Adipocyte (in vitro differentiated cells): Measurements from ENCODE around the gene ANO9.

Experiments
- DNase-seq: peaks from one replicate; pipeline ENCODE4 v3.0.0-alpha.2; 2015; ENCODE audit warnings: low read depth
- H3K27me3 ChIP-seq: replicated peaks from 2 replicates; pipeline ENCODE4 v1.7.0; 2013; ENCODE audit warnings: mild to moderate bottlenecking, low read length, moderate library complexity; ENCODE audit not compliant: control insufficient read depth, insufficient read depth
- H3K36me3 ChIP-seq: 2 replicates; pipeline ENCODE4 v1.7.0; 2013; ENCODE audit warnings: low read length, mild to moderate bottlenecking, moderate library complexity; ENCODE audit not compliant: control insufficient read depth, insufficient read depth, severe bottlenecking
- H3K4me1 ChIP-seq: 2 replicates; pipeline ENCODE4 v1.7.0; 2013; ENCODE audit warnings: mild to moderate bottlenecking, low read length, moderate library complexity; ENCODE audit not compliant: control insufficient read depth, insufficient read depth
- H3K4me3 ChIP-seq: 2 replicates; pipeline ENCODE4 v1.7.0; 2013; ENCODE audit warnings: mild to moderate bottlenecking, low read length, moderate library complexity
- H3K9ac ChIP-seq: 2 replicates; pipeline ENCODE4 v1.7.0; 2013; ENCODE audit warnings: mild to moderate bottlenecking, low read length, moderate library complexity
- H3K9me3 ChIP-seq: 2 replicates; pipeline ENCODE4 v1.7.0; 2013; ENCODE audit warnings: mild to moderate bottlenecking, low read length, moderate library complexity; ENCODE audit not compliant: control insufficient read depth

Gene ANO9

DNA sequence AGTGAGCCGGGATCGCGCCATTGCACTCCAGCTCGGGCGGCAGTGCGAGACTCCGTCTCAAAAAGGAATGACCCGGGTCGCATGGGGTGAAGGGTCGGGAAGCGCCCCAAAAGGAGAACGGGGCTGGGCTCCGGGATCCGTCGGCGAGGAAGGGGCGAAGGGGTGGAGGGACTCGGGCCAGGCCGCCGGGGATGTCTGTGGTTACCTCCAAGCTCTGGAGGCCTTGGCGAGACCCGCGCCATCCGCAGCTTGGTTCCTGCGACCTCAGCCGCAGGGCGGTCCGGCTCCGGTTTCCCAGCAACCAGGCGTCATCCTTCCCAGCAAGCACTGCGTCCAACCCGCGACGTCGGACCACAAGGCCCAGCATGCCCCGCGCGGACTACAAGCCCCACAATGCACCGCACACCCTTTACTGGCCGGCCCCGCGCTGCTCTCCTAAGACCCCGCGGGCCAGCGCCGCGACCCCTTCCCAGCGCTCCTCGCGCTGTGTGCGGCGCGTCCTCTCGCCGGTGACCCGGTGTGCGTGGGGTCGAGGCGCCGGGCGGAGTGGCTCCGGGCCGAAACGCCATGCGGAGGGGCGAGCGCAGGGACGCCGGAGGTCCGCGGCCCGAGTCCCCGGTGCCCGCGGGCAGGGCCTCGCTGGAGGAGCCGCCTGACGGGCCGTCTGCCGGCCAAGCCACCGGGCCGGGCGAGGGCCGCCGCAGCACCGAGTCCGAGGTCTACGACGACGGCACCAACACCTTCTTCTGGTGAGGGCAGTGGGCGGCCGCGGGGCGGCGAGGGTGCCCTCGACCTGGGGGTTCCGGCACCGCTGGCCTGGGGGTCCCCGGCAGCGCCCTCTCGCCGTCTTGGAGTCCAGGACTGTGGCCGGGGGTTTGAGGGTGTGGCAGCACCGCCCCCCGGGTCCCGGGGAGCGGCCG, 8.3 kb upstream of the ANO9 start, which contains the start of gene PTDSS2:
Gene PTDSS2 (plus strand): TSS at position 391 of the 920 bp plus-strand sequence. CDS start 177 bp downstream, at position 568.
- peak; percentile 99 for DNase-seq
- Histone ChIP-seq H3K4me3 (peak within 1 kb of the TSS; percentile 89), H3K27me3 (no peaks in the 10 kb centered on the region), H3K4me1 (peaks cover 20% of the 10 kb centered on the region), H3K36me3 (peaks cover 10% of the 10 kb centered on the region), H3K9me3 (no peaks in the 10 kb centered on the region), H3K9ac (peak within 1 kb of the TSS; percentile 95)

- Histone ChIP-seq H3K4me3 (peak overlapping the region; percentile 89), H3K9ac (peak overlapping the region; percentile 95), H3K4me1 (peaks cover 32% of the 10 kb centered on the region), H3K9me3 (no peaks in the 10 kb centered on the region), H3K27me3 (no peaks in the 10 kb centered on the region), H3K36me3 (peaks cover 3% of the 10 kb centered on the region)
- DNase-seq, result peak; percentile 98
These were observed 6.3 kb upstream of the ANO9 start for GRCh38 chr11:447923-448731.

- Histone ChIP-seq H3K4me3 (no peak overlapping the region), H3K4me1 (peaks cover 32% of the 10 kb centered on the region), H3K36me3 (no peaks in the 10 kb centered on the region), H3K9ac (no peak overlapping the region), H3K27me3 (no peaks in the 10 kb centered on the region), H3K9me3 (no peaks in the 10 kb centered on the region)
- DNase-seq, result no peak
These were observed 5.1 kb upstream of the ANO9 start for GRCh38 chr11:446891-447290.

DNA sequence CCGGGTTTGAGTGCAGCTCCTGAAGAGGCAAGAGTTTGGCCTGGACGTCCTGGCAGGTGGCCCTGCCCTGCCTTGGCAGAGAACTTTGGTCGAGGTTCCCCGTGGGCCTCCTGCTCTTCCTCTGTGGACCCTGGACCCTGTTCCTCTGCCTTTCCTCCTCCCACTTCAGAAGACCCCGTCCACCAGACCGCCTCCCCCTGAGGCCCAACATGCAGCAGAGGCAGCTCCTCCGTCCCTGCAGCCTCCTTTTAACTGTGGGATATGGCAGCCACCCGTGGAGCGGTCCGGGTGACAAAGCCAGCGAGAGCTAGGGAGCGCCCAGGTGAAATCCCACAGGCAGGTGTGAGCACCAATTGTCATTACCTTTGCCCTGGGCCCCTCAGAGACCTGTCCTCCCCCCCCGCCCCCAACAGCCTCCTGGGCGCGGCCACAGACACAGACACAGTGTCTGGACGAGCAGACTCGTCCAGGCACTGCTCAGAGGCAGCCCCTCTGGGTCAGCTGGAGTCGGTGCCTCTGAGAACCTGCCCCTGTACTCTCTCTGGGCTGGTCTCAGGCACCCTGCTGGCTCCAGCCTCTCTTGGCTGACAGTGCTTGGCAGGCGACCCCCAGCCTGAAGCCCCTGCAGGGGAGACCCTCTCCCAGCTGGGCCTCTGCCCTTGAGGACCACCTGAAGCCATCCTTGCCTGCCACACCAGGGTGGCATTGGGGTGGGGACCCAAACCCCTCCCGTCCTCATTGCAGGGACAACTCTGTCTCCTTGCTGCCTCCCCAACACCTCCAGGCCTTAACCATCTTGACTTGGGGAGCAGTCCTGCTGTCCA, 4.2 kb upstream of the ANO9 start:
- DNase-seq, result no peak
- no peaks in the 10 kb centered on the region for H3K9me3 ChIP-seq
- no peak overlapping the region for H3K4me3 ChIP-seq
- H3K4me1 ChIP-seq, result peaks cover 24% of the 10 kb centered on the region
- no peaks in the 10 kb centered on the region for H3K36me3 ChIP-seq
- peaks cover 5% of the 10 kb centered on the region for H3K27me3 ChIP-seq
- H3K9ac ChIP-seq, result no peak overlapping the region

GRCh38 chr11:444396-445144, 2.8 kb upstream of the ANO9 start:
- Histone ChIP-seq H3K9ac (peak overlapping the region; percentile 0), H3K36me3 (no peaks in the 10 kb centered on the region), H3K4me1 (peaks cover 24% of the 10 kb centered on the region), H3K4me3 (peak overlapping the region; percentile 2), H3K27me3 (peaks cover 18% of the 10 kb centered on the region), H3K9me3 (no peaks in the 10 kb centered on the region)
- peak; percentile 6 for DNase-seq

DNA sequence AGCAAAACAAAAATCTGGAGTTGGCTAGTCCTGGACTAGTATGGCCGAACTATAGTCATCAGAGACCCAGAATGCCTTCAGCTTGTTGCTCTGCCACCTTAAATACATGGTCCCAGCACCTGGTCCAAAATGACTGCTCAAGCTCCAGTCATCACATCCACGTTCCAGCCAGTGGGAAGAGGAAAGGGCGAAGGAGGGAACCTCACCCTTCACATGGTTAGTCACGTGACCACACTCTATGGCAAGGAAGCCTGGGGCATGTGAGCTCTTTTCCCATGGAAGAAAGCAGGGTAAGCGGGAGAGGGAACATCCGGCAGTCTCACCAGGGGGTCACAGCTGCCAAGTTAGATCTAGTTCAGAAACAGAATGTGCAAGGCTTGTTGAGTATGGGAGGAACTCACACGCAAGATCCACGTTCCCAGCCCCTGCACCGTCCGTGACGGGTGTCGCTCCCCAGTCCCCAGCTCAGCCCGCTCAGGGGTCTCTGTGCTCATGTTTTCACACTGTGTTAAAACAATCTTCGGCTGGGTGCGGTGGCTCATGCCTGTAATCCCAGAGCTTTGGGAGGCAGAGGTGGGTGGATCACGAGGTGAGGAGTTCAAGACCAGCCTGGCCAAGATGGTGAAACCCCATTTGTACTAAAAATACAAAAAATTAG, 1.9 kb upstream of the ANO9 start:
- no peak overlapping the region for H3K4me3 ChIP-seq
- no peak overlapping the region for H3K9ac ChIP-seq
- no peaks in the 10 kb centered on the region for H3K36me3 ChIP-seq
- H3K4me1 ChIP-seq, result peaks cover 16% of the 10 kb centered on the region
- no peak for DNase-seq
- H3K9me3 ChIP-seq, result no peaks in the 10 kb centered on the region
- peaks cover 27% of the 10 kb centered on the region for H3K27me3 ChIP-seq

DNA sequence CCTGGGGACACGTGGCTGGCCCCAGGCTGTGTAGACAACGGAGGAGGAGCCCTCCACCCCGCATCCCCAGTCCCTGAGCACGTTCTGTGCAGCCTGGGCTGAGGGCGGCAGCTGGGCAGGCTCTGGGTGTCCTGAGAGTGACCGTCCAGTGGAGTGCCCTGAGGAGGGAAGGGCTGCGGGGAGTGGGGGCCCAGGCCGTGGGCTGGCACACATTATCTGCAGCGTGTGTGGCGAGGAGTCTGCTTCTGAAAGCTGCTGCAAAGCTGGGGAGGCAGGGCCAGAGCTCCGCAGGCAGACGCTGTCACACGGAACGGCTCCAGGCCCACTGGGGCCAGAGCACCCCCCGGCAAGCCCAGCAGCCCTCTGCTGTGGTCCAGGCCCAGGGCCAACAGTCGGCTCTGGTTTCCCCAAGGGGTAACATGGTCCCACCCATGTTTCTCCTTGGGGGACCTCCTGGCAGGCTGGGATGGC, 835 bp upstream of the ANO9 start:
- no peak overlapping the region for H3K9ac ChIP-seq
- H3K36me3 ChIP-seq, result no peaks in the 10 kb centered on the region
- H3K4me3 ChIP-seq, result no peak overlapping the region
- no peaks in the 10 kb centered on the region for H3K9me3 ChIP-seq
- peaks cover 35% of the 10 kb centered on the region for H3K27me3 ChIP-seq
- DNase-seq, result no peak
- peaks cover 12% of the 10 kb centered on the region for H3K4me1 ChIP-seq

- Histone ChIP-seq H3K4me1 (peaks cover 12% of the 10 kb centered on the region), H3K27me3 (peaks cover 43% of the 10 kb centered on the region), H3K9me3 (no peaks in the 10 kb centered on the region), H3K4me3 (no peak overlapping the region), H3K9ac (no peak overlapping the region), H3K36me3 (no peaks in the 10 kb centered on the region)
- no peak for DNase-seq
These were observed 781 bp downstream of the ANO9 start for GRCh38 chr11:441043-441417.

DNA sequence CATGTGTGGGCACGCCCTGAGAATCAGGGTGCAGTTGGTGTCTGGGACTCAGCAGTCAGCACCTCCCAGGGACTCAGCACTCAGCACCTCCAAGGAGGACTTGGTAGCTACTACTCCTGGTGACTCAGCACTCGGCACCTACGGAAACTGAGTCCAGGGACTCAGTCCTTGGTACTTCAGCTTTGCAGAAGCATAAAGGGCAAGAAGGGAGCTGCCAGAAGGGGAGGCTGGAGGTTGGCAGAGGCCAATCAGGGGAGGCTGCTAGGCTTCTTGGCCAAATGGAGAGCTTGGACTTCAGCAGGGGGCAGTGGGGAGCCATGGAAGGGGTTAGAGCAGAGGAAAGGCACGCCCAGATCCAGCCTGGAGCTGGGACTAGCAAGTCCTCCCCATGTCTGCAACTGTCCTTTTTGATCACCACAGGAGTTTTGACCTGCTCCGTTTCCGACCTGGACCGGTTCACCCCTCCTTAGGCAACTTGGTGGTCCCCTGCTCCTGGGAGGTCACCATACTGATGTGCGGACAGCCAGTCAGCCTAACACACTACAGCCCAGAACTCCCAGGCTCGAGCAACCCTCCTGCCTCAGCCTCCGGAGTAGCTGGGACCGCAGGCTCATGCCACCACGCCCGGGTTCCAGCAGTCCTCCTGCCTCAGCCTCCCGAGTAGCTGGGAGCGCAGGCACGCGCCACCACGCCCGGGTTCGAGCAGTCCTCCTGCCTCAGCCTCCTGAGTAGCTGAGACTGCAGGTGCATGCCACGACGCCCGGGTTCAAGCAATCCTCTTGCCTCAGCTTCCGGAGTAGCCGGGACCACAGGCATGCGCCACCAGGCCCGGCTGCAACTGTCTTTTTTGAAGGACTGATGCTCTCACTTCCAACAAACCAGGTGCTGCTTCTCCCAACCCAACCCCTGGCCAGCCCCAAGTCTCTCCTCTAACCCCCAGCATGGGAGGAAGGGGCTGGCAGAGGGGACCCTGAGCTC, 1.5 kb downstream of the ANO9 start:
- peaks cover 44% of the 10 kb centered on the region for H3K27me3 ChIP-seq
- H3K4me1 ChIP-seq, result peaks cover 12% of the 10 kb centered on the region
- no peak overlapping the region for H3K9ac ChIP-seq
- H3K4me3 ChIP-seq, result no peak overlapping the region
- no peaks in the 10 kb centered on the region for H3K36me3 ChIP-seq
- no peak for DNase-seq
- no peaks in the 10 kb centered on the region for H3K9me3 ChIP-seq
